Glomerular endothelial cell (primary cell): ENCODE measurements around the gene CHIT1. TPM values are rescaled to one million over a fixed set of nuclear protein-coding genes. Genes with fewer than 3 reads are reported as not detected.

Experiments used
- DNase-seq: peaks from one replicate; pipeline ENCODE4 v3.0.0-alpha.2; 2011; ENCODE audit warnings: low read depth, low spot score; ENCODE audit errors: extremely low read depth
- total RNA-seq: library from RNA; depleted of rRNA; stranded (reverse); fragments of >200 nt; gene quantifications from 2 replicates; pipeline ENCODE4 v1.2.3, GENCODE V29; 2015

The CHIT1 gene
- total RNA-seq, 1 donor from 2014 or later: not detected

GRCh38 chr1:203217668-203218067 lies 11.8 kb downstream of the CHIT1 start:
- DNase-seq: no peak

- no peak for DNase-seq
These were observed 12.3 kb downstream of the CHIT1 start for GRCh38 chr1:203217139-203217655.

DNA sequence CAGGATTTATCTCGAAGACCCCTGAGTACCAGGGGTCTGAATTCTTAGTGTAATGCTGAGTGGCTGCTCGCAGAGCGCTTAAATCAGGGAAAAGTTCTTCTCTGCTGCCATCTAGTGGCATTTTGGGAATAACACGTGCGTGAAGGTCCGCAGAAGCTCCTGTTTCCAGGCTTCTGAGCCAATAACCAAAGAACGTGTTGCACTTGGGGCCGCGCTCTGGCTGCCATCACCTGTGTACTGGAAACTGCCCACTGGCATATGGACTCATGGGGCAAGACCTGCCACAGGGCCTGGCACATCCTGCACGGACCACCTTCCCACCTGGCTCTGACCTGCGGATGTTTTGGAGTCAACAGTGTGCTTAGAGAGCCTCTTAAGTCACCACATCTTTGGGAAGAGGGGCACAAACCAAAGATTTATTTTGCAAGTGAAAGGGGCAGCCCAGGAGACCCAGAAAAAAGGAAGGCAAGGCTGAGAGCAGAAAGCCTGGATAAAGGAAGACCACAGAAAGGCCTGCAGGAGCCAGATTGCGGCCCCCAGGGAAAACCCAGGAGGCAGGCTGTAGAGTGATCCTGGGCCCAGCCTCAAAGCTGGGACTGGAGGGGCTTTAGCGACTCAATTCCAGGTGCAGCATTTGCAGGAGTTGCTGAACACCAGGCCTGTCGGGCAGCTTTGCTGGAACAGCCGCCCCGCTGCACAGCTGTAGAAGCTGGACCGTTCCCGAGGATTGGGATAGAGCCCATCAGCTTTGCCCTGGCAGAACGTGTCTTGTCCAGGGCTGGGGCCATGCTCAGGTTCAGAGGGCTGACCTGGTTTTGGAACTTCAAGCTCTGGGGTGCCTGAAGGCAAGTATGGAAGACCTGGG lies 13.0 kb downstream of the CHIT1 start:
- DNase-seq: peak; percentile 23

- DNase-seq: no peak
These were observed 13.9 kb downstream of the CHIT1 start for GRCh38 chr1:203215573-203215972.

- no peak for DNase-seq
These were observed 14.6 kb downstream of the CHIT1 start for GRCh38 chr1:203214871-203215270.

GRCh38 chr1:203213126-203213525 lies 16.3 kb downstream of the CHIT1 start:
- no peak for DNase-seq

DNA sequence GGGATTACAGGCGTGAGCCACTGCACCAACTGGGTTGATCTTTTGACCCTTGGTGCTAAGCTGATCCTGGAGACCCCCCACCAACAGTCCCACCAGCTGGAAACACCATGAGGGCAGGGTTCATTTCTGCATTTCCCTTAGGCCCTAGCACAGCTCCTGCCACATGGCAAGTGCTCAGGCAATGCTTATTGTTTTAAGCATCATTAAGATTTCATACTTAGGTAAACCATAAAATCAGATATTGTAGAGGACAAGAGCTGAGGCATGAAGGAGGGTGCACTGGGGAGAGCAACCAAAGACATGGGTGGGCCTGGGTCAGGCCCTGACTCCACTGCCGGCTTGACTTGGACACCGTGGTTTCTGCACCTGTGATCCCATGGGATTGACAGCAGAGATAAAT lies 17.7 kb downstream of the CHIT1 start:
- DNase-seq: no peak

DNA sequence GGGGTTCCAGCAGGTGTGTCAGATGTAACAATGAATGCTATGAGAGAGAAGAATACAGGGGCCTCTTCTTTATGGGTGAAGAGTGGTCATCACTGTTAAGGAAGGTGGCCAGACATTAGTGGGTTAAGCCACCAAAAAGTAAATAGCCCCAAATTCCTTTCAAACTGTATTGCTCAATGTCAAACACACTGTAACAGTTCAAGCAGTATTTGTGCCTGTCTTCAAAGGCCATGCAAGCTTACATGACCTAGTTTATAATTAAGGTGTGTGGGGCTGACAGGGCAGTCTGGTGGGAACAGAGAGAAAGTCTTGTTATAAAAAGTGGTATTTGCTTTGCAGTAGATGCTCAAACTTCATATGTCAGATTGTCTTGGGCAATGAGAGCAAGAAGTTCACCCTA lies 18.5 kb downstream of the CHIT1 start:
- no peak for DNase-seq

DNA sequence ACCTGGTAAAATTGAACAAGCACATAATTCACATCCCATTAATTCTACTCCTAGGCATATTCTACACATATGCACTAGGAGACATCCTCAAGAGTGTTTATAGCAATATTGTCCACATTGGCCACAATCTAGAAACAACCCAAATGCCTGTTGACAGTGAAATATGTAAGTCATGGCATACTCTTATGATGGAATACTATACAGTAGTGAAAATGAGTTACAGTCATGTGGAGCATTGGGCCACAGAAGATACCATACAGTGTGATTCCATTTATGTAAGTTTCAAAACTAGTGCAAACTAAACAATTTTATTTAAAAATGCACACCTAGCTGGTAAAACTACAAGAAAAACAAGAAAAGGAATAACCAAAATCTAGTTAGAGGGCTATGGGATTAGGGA lies 19.1 kb downstream of the CHIT1 start:
- no peak for DNase-seq

DNA sequence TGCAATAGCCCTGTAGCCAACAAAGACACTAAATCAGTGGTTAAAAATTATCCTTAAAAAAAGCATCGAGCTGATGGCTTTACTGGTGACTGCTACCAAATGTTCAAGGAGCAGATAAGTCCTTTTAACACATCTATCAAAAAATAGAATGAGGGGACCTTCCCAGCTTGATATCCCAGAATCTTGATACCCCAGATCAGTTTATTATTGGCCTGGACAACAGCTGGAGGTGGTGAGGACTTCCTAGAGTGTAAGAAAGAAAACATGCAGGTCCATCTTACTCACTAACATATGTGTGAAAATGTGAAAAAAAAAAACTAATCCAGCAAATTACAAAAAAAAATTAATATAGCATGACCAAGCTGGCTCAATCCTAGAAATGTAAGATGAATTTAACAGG lies 21.3 kb downstream of the CHIT1 start:
- DNase-seq: no peak

- no peak for DNase-seq
These were observed 21.7 kb downstream of the CHIT1 start for GRCh38 chr1:203207751-203208150.

GRCh38 chr1:203206129-203206687 lies 23.3 kb downstream of the CHIT1 start:
- no peak for DNase-seq

- no peak for DNase-seq
These were observed 24.7 kb downstream of the CHIT1 start for GRCh38 chr1:203204756-203205155.

DNA sequence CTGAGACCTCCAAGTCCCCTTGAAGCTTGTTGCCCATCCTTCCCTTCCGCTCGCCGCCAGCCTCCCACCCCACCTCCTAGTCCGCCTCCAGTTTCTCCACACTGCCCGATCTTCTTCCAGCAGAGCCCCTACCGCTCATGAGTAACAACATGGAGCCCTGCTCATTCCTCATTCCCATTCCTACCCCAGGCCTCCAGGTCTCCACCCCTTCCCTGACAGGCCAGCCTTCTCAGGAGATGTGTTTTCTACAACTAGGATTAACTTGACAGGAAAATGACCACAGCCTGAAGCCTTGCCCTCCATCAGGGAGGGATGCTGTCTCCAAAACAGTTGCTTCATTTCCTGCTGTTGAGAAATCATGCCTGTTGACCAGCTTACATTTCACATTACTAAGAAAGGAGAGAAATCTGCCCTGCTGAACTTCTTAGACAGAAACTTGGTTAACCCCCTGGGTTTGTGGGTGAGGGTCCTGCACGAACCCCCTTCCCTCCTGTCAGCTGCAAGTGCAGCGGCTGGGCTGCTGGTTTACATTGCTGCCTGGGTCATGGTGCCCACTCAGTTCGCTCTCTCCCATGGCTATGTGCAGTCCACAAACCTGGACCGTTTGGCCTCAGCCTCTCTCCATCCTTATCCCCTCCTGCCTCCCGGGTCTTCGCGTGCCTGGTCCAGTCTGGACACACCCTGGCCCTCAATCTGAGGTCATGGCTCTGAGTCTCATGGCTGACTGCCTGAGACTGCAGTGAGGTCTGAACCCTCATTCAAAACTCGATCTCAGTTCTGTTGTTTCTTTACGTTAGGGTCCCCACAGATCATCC lies 26.8 kb downstream of the CHIT1 start:
- DNase-seq: no peak

GRCh38 chr1:203201516-203202205 lies 27.8 kb downstream of the CHIT1 start:
- DNase-seq: no peak

- no peak for DNase-seq
These were observed 28.6 kb downstream of the CHIT1 start for GRCh38 chr1:203200916-203201315.

- no peak for DNase-seq
These were observed 29.5 kb downstream of the CHIT1 start for GRCh38 chr1:203199816-203200571.

GRCh38 chr1:203199481-203199815 lies 30.0 kb downstream of the CHIT1 start:
- no peak for DNase-seq

DNA sequence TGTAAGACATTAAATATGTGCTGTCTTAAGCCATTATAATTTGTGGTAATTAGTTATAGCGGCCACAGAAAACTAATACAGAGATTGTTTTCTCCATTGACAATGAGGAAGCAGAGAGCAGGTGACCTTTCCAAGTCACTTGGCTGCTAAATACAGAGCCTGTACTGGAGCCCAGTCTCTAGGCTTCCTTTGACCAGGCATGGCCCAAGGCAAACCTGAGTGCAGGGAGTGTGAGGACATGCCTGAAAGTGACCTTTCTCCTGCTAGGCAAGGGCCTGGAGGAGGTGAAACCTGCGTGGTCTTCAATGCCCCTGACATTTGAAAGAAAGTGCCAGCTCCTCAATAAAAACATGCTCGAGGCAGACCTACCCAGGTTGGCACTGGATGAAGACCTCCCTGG lies 30.5 kb downstream of the CHIT1 start:
- DNase-seq: no peak

DNA sequence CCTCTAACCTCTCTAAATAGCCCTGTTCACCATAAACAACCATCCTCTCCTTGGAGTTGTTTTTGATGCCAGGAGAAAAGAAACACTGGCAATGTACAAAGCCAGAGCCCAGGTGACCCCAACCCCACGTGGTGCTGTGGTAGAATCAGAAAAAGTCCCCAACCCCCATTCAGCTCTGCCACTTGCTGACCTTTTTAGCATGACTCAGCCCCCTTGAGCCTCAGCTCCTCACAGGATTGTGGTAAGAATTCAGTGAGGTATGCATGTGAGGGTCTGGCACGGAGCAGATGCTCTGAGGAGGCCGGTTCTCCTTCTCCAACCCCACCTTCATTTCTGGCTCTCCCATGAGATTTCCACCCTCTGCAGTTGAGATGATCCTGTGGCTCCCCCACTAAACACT lies 31.8 kb downstream of the CHIT1 start:
- DNase-seq: no peak
